Neural crest cell (in vitro differentiated cells): ENCODE measurements around the gene IFNAR2. TPM values are rescaled to one million over a fixed set of nuclear protein-coding genes. Genes with fewer than 3 reads are reported as not detected.
"Not testable (repeated sequence)": the region's sequence is repeated elsewhere in the genome, so short reads cannot be mapped to it uniquely, and the experiment has no call there.

Experiments used
- DNase-seq: peaks from one replicate; pipeline ENCODE4 v3.0.0; 2021; ENCODE audit warnings: low read depth, mixed read lengths, low spot score
- H3K27ac Mint-ChIP-seq: one replicate; pipeline ENCODE4 v1.8.0; 2021; ENCODE audit warnings: mild to moderate bottlenecking, mixed read lengths; ENCODE audit not compliant: unreplicated experiment
- H3K27me3 Mint-ChIP-seq: 2 replicates; pipeline ENCODE4 v1.8.0; 2021; ENCODE audit warnings: low read depth, mild to moderate bottlenecking, mixed read lengths
- H3K36me3 Mint-ChIP-seq: 2 replicates; pipeline ENCODE4 v1.8.0; 2021; ENCODE audit warnings: low read depth, mild to moderate bottlenecking, mixed read lengths
- H3K4me1 Mint-ChIP-seq: 2 replicates; pipeline ENCODE4 v1.8.0; 2021; ENCODE audit warnings: mixed read lengths
- H3K4me3 Mint-ChIP-seq: one replicate; pipeline ENCODE4 v1.8.0; 2021; ENCODE audit warnings: mild to moderate bottlenecking, mixed read lengths
- H3K9me3 Mint-ChIP-seq: 2 replicates; pipeline ENCODE4 v1.8.0; 2021; ENCODE audit warnings: mixed read lengths
- total RNA-seq: library from RNA; stranded (reverse); gene quantifications from 2 replicates; pipeline ENCODE4 v1.2.1, GENCODE V29; 2021
- TF ChIP-seq, protein P1 (sequence below): fragments of 200-600 bp; sonication (generic); conservative IDR thresholded peaks from 2 replicates; pipeline ENCODE4 v1.5.0; 2021; ENCODE audit warnings: antibody characterized with exemption, mild to moderate bottlenecking

The IFNAR2 gene
- total RNA-seq, 1 donor from 2014 or later, result 10.8 TPM

DNA sequence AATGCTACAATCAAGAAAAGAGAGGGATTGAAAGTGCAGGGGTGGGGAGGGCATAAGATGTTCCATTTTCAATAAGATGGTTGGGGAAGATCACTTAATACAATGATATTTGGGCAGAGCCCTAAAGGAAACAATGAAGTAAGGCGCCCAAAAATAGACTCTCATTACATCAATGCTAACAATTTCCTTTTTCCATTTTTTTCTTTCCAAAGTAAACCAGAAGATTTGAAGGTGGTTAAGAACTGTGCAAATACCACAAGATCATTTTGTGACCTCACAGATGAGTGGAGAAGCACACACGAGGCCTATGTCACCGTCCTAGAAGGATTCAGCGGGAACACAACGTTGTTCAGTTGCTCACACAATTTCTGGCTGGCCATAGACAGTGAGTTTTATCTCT is 16.8 kb downstream of the IFNAR2 start:
- DNase-seq, result no peak
- Mint-ChIP-seq H3K9me3 (peaks cover 3% of the 10 kb centered on the region), H3K36me3 (peaks cover 38% of the 10 kb centered on the region), H3K27me3 (no peaks in the 10 kb centered on the region), H3K4me3 (no peak overlapping the region), H3K4me1 (no peaks in the 10 kb centered on the region), H3K27ac (no peak overlapping the region)
- TF ChIP-seq, protein P1, sequence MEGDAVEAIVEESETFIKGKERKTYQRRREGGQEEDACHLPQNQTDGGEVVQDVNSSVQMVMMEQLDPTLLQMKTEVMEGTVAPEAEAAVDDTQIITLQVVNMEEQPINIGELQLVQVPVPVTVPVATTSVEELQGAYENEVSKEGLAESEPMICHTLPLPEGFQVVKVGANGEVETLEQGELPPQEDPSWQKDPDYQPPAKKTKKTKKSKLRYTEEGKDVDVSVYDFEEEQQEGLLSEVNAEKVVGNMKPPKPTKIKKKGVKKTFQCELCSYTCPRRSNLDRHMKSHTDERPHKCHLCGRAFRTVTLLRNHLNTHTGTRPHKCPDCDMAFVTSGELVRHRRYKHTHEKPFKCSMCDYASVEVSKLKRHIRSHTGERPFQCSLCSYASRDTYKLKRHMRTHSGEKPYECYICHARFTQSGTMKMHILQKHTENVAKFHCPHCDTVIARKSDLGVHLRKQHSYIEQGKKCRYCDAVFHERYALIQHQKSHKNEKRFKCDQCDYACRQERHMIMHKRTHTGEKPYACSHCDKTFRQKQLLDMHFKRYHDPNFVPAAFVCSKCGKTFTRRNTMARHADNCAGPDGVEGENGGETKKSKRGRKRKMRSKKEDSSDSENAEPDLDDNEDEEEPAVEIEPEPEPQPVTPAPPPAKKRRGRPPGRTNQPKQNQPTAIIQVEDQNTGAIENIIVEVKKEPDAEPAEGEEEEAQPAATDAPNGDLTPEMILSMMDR, result no peak

DNA sequence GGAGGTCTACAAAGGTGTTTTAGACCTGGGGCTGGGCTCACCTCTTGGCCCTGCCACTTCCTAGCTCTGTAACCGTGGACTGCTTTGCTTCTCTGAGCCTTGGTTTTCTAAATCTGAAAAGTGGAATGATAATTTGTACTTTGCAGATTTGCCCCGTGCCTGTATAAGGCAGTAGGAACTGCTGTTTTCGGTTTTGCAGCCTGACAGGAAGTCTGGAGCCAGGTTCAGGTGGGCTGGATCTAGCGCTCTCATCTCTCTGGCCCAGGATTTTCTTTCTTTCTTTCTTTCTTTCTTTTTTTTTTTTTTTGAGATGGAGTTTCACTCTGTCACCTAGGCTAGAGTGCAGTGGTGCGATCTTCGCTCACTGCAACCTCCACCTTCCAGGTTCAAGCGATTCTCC is 17.2 kb downstream of the IFNAR2 start:
- no peak overlapping the region for H3K4me3 Mint-ChIP-seq
- no peaks in the 10 kb centered on the region for H3K4me1 Mint-ChIP-seq
- H3K9me3 Mint-ChIP-seq, result peaks cover 3% of the 10 kb centered on the region
- TF ChIP-seq, protein P1, result no peak
- no peaks in the 10 kb centered on the region for H3K27me3 Mint-ChIP-seq
- no peak for DNase-seq
- no peak overlapping the region for H3K27ac Mint-ChIP-seq
- peaks cover 36% of the 10 kb centered on the region for H3K36me3 Mint-ChIP-seq

DNA sequence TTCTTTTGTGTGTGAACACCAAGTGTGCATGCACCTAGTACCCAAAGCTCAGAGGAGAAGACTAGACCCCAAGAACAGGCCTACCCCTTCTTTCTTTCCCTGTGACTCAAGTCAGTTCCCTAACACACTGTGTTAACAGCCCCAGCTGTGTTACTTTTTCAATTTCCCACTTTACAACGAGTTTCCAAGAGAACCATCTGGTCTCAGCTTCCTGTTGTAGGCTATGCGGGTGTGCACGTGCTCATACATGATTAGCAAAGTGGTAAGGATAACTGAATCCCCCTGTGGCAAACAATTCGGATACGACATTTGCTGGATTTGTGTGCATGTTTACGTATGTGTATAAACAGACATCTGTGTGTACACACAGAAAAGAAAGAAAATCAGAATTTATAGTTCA is 17.9 kb downstream of the IFNAR2 start:
- H3K4me1 Mint-ChIP-seq, result no peaks in the 10 kb centered on the region
- H3K27ac Mint-ChIP-seq, result no peak overlapping the region
- TF ChIP-seq, protein P1, result no peak
- no peaks in the 10 kb centered on the region for H3K27me3 Mint-ChIP-seq
- H3K36me3 Mint-ChIP-seq, result peaks cover 39% of the 10 kb centered on the region
- DNase-seq, result no peak
- H3K9me3 Mint-ChIP-seq, result no peaks in the 10 kb centered on the region
- H3K4me3 Mint-ChIP-seq, result no peak overlapping the region

DNA sequence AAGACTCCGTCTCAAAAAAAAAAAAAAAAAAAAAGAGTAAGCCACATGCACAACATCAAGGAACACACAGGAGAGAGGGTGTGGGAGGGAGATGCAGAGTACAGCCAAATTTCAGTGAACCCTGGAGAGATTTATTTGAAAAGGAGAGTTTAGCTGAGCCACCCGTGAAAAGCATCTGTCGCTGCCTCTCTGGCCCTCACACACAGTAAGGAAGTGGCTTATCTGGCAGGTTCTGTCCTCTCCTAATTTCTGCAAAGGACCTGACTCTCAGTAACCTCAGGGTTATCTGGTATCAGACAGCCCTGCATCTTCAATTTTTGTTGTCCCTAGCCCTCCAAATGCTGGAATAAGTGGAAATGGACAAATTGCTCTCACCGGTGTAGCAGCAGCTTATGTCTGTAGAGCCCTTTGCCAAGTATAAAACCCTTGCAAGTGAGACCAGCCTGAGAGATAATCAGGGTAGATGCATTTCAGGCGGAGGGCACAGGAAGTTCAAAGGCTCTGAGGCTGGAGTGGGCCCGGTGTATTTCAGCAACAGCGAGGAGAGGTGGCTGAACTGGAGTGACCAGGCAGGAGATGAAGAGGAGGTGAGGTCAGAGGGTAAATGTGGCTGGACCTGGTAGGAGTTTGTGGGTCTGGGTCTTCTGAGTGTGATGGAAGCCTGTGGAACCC is 19.7 kb downstream of the IFNAR2 start:
- Mint-ChIP-seq H3K27ac (no peak overlapping the region), H3K36me3 (peaks cover 38% of the 10 kb centered on the region), H3K4me1 (no peaks in the 10 kb centered on the region), H3K4me3 (no peak overlapping the region), H3K27me3 (no peaks in the 10 kb centered on the region), H3K9me3 (no peaks in the 10 kb centered on the region)
- TF ChIP-seq, protein P1, result no peak
- DNase-seq, result no peak

DNA sequence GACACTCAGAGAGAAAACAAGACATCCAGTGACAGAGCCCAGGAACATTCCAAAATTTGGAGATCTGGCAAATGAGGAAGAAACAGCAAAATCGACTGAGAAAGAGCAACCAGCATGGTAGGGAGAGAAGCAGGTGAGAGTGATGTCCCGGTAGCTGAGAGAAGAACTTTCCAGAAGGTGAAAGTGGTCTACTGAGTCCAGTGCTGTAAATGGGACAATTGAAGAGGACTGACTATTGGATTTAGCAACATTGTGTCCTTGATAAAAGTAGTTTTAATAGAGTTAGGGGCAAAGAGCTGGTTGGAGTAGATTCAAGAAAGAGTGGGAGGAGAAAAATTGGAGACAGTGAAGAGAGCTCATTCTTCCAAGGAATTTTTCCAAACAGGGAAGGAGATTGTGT is 21.4 kb downstream of the IFNAR2 start:
- Mint-ChIP-seq H3K27ac (no peak overlapping the region), H3K36me3 (peaks cover 29% of the 10 kb centered on the region), H3K27me3 (no peaks in the 10 kb centered on the region), H3K4me1 (no peaks in the 10 kb centered on the region), H3K9me3 (no peaks in the 10 kb centered on the region), H3K4me3 (no peak overlapping the region)
- DNase-seq, result no peak
- TF ChIP-seq, protein P1, result no peak

DNA sequence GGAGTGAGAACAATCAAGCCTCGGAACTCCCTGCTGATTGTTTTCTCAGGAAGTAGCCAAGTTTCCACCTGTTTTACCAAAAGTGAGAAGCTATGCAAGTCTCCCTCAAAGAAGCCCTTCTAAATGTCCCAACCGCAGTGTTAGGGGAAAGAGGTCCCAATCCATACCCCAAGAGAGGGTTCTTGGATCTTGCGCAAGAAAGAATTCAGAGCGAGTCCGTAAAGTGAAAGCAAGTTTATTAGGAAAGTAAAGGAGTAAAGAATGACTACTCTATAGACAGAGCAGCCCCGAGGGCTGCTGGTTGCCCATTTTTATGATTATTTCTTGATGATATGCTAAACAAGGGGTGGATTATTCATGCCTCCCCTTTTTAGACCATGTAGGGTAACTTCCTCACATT is 23.6 kb downstream of the IFNAR2 start:
- H3K4me1 Mint-ChIP-seq, H3K27me3 Mint-ChIP-seq, H3K9me3 Mint-ChIP-seq, H3K27ac Mint-ChIP-seq, H3K4me3 Mint-ChIP-seq, DNase-seq: not testable (repeated sequence)
- H3K36me3 Mint-ChIP-seq, result peaks cover 27% of the 10 kb centered on the region
